GM10266 (cell line): Measurements from ENCODE around the gene CACNA2D3.

ENCODE experiments used
- DNase-seq: peaks from one replicate; pipeline ENCODE4 v3.0.0; 2012; ENCODE audit errors: extremely low spot score
- TF ChIP-seq, protein P1 (sequence below): IDR thresholded peaks from 2 replicates; pipeline ENCODE4 v1.5.1; 2012; ENCODE audit warnings: mild to moderate bottlenecking, low read depth; ENCODE audit not compliant: control insufficient read depth, insufficient read depth; ENCODE audit errors: missing control alignments

Gene CACNA2D3

GRCh38 chr3:54120657-54121413 is 1.5 kb upstream of the CACNA2D3 start:
- TF ChIP-seq, protein P1, sequence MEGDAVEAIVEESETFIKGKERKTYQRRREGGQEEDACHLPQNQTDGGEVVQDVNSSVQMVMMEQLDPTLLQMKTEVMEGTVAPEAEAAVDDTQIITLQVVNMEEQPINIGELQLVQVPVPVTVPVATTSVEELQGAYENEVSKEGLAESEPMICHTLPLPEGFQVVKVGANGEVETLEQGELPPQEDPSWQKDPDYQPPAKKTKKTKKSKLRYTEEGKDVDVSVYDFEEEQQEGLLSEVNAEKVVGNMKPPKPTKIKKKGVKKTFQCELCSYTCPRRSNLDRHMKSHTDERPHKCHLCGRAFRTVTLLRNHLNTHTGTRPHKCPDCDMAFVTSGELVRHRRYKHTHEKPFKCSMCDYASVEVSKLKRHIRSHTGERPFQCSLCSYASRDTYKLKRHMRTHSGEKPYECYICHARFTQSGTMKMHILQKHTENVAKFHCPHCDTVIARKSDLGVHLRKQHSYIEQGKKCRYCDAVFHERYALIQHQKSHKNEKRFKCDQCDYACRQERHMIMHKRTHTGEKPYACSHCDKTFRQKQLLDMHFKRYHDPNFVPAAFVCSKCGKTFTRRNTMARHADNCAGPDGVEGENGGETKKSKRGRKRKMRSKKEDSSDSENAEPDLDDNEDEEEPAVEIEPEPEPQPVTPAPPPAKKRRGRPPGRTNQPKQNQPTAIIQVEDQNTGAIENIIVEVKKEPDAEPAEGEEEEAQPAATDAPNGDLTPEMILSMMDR = no peak
- peak; percentile 46 for DNase-seq

DNA sequence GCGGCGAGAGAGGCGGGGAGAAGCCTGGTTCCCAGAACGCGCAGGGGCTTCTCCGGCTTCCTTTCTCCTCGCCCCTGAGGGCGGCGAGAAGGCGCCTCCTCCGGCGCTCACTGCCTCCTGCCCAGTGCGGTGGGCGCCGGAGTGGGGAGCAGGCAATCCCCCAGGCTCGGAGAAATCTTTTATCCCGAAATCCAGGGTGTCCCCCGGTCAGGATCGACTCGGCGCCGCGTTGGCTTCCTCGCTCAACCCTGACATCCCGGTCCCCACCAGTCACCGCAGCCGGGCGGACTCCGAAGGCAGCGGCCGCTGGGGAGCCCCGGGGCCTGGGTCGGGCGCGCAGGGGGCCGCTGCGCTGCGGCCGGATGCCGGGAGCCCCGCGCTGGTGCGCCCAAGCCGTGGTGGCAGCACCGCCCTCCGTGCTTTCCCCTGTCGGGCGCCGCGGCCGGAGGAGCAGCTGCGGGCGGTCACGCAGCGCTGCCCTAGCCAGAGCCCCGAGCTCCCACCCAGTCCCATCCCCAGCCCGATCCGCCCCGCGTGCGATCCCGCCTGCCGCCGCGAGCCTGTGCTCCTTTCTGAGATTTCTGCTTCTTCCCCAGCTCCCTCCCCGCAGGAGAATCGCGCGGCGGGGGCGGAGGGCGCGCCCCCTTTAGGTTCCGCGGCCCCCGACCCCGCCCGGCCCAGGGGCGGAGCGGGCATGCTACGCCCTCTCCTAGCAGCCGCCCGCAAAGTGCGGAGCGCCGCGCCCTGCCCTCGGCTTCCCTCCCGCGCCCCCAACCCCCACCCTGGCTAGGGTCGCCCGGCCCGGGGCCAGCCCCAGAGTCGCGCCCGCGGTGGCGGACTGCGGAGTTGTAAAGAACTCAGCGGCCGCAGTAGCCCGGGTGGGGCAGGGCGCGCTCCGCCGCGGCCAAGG is 683 bp upstream of the CACNA2D3 start:
- TF ChIP-seq, protein P1 = no peak
- DNase-seq = peak; percentile 34

DNA sequence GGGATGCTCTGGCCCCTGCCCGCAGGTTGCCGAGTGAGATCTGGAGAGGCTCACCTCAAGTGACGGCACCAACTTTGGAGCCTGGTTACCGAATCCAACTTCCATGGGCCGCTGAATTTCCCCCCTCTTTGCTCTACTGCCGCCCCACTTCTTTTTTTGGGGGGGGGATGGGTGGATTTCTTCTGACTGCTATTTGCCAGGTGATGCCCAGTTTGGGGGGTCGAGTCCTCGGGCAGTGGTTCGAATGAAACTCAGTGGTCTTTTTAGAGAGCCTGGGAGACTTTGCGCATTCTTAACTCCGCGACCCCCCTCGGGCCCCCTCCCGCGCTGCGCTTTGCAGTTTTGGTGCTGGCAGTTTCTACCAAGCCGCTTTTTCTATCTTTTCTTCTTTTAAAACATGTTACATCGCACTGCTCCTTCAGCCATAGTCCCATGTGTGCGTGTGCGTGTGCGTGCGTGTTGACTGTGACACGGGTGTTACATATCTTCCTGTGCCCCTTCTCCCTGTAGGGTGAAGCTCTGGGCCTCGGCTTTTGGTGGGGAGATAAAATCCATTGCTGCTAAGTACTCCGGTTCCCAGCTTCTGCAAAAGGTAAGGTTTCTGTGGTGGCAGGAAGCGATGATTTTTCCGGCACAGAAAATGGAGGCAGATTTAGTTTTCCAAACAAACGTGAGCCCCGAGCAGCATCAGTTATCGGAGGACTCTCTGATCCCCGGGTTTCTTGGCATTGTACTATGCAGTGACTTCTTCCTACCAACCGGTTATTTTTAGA is 837 bp downstream of the CACNA2D3 start:
- TF ChIP-seq, protein P1 = no peak
- peak; percentile 27 for DNase-seq

DNA sequence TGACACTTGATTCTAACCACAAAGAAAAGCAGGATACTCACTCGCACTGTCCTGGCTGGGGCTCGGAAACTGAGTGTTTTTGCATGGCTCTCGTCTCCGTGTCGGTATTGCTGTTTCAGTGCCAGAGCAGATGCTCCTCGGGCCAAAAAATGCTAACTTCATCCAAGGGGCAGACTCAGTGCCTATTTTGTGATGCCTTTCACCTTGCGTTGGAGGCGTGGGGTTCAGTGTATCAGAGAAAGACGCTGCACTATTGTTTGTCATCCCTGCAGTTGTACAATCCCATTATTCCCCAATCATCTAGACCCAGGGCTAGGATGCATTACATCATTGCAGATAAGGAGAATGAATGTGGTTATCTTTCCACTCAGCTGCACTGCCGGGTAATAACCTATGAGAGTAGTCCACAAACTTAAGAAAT is 1.4 kb downstream of the CACNA2D3 start:
- DNase-seq = no peak
- TF ChIP-seq, protein P1 = no peak

GRCh38 chr3:54125300-54125699 is 2.9 kb downstream of the CACNA2D3 start:
- DNase-seq = no peak
- TF ChIP-seq, protein P1 = no peak

GRCh38 chr3:54126551-54126950 is 4.2 kb downstream of the CACNA2D3 start:
- TF ChIP-seq, protein P1 = no peak
- no peak for DNase-seq
